ENCODE data around the gene CDC42EP2. TPM values are rescaled to one million over a fixed set of nuclear protein-coding genes. Genes with fewer than 3 reads are reported as not detected.
A peak's percentile ranks its signal among the peaks of the same experiment; 100 is the strongest.

The CDC42EP2 gene
- total and polyA plus RNA-seq, 2 of the 13 experiments (the other 11 are each of a cell fraction or from before 2014, with no cell fraction given) = 2.3 to 7.1 TPM

GRCh38 chr11:65315204-65315865, 669 bp downstream of the CDC42EP2 start (continued):
- TF ChIP-seq, protein P1, sequence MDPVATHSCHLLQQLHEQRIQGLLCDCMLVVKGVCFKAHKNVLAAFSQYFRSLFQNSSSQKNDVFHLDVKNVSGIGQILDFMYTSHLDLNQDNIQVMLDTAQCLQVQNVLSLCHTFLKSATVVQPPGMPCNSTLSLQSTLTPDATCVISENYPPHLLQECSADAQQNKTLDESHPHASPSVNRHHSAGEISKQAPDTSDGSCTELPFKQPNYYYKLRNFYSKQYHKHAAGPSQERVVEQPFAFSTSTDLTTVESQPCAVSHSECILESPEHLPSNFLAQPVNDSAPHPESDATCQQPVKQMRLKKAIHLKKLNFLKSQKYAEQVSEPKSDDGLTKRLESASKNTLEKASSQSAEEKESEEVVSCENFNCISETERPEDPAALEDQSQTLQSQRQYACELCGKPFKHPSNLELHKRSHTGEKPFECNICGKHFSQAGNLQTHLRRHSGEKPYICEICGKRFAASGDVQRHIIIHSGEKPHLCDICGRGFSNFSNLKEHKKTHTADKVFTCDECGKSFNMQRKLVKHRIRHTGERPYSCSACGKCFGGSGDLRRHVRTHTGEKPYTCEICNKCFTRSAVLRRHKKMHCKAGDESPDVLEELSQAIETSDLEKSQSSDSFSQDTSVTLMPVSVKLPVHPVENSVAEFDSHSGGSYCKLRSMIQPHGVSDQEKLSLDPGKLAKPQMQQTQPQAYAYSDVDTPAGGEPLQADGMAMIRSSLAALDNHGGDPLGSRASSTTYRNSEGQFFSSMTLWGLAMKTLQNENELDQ (CRISPR knock-in tag; IDR thresholded peaks at IDR 0.05; ENCODE audit: borderline replicate concordance) = no peak
- TF ChIP-seq POLR2A (IDR thresholded peaks at IDR 0.05; ENCODE audit: insufficient read depth in 1 of 2, low read depth in 2 of 2, low read length in 2 of 2) (no peak), TCF7L2 (IDR thresholded peaks at IDR 0.05; ENCODE audit: low read depth, low read length) (no peak), RCOR2 (CRISPR knock-in tag; IDR thresholded peaks at IDR 0.05) (no peak; the same call in 1 of the 2 replicates), EHMT2 (IDR thresholded peaks at IDR 0.05; ENCODE audit: borderline replicate concordance, low read depth, low read length) (no peak), ADNP (CRISPR knock-in tag; IDR thresholded peaks at IDR 0.05) (no peak), JUNB (CRISPR knock-in tag; IDR thresholded peaks at IDR 0.05; ENCODE audit: borderline replicate concordance) (no peak), HOXD1 (CRISPR knock-in tag; IDR thresholded peaks at IDR 0.05) (no peak; the same call in 1 of the 2 replicates), ZNF180 (CRISPR knock-in tag; IDR thresholded peaks at IDR 0.05; ENCODE audit: borderline replicate concordance, low read depth) (no peak), NFIB (CRISPR knock-in tag; IDR thresholded peaks at IDR 0.05; ENCODE audit: borderline replicate concordance) (no peak), ATF1 (CRISPR knock-in tag; IDR thresholded peaks at IDR 0.05) (no peak), FOXA1 (IDR thresholded peaks at IDR 0.05) (no peak), FOXA1 (CRISPR knock-in tag; IDR thresholded peaks at IDR 0.05) (0 out of 2 replicates have a peak, but pooled peaks have one; percentile 8), PHF21A (CRISPR knock-in tag; IDR thresholded peaks at IDR 0.05) (peak; percentile 61; the same call in 1 of the 2 replicates)
- TF ChIP-seq, protein P2, sequence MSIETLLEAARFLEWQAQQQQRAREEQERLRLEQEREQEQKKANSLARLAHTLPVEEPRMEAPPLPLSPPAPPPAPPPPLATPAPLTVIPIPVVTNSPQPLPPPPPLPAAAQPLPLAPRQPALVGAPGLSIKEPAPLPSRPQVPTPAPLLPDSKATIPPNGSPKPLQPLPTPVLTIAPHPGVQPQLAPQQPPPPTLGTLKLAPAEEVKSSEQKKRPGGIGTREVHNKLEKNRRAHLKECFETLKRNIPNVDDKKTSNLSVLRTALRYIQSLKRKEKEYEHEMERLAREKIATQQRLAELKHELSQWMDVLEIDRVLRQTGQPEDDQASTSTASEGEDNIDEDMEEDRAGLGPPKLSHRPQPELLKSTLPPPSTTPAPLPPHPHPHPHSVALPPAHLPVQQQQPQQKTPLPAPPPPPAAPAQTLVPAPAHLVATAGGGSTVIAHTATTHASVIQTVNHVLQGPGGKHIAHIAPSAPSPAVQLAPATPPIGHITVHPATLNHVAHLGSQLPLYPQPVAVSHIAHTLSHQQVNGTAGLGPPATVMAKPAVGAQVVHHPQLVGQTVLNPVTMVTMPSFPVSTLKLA (IDR thresholded peaks at IDR 0.05) = no peak
- TF ChIP-seq, protein P3, sequence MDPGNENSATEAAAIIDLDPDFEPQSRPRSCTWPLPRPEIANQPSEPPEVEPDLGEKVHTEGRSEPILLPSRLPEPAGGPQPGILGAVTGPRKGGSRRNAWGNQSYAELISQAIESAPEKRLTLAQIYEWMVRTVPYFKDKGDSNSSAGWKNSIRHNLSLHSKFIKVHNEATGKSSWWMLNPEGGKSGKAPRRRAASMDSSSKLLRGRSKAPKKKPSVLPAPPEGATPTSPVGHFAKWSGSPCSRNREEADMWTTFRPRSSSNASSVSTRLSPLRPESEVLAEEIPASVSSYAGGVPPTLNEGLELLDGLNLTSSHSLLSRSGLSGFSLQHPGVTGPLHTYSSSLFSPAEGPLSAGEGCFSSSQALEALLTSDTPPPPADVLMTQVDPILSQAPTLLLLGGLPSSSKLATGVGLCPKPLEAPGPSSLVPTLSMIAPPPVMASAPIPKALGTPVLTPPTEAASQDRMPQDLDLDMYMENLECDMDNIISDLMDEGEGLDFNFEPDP (CRISPR knock-in tag; conservative IDR thresholded peaks at IDR 0.05) = no peak
- TF ChIP-seq, protein P4, sequence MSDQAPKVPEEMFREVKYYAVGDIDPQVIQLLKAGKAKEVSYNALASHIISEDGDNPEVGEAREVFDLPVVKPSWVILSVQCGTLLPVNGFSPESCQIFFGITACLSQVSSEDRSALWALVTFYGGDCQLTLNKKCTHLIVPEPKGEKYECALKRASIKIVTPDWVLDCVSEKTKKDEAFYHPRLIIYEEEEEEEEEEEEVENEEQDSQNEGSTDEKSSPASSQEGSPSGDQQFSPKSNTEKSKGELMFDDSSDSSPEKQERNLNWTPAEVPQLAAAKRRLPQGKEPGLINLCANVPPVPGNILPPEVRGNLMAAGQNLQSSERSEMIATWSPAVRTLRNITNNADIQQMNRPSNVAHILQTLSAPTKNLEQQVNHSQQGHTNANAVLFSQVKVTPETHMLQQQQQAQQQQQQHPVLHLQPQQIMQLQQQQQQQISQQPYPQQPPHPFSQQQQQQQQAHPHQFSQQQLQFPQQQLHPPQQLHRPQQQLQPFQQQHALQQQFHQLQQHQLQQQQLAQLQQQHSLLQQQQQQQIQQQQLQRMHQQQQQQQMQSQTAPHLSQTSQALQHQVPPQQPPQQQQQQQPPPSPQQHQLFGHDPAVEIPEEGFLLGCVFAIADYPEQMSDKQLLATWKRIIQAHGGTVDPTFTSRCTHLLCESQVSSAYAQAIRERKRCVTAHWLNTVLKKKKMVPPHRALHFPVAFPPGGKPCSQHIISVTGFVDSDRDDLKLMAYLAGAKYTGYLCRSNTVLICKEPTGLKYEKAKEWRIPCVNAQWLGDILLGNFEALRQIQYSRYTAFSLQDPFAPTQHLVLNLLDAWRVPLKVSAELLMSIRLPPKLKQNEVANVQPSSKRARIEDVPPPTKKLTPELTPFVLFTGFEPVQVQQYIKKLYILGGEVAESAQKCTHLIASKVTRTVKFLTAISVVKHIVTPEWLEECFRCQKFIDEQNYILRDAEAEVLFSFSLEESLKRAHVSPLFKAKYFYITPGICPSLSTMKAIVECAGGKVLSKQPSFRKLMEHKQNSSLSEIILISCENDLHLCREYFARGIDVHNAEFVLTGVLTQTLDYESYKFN (CRISPR knock-in tag; conservative IDR thresholded peaks at IDR 0.05) = peak; percentile 50
- TF ChIP-seq, protein P5, sequence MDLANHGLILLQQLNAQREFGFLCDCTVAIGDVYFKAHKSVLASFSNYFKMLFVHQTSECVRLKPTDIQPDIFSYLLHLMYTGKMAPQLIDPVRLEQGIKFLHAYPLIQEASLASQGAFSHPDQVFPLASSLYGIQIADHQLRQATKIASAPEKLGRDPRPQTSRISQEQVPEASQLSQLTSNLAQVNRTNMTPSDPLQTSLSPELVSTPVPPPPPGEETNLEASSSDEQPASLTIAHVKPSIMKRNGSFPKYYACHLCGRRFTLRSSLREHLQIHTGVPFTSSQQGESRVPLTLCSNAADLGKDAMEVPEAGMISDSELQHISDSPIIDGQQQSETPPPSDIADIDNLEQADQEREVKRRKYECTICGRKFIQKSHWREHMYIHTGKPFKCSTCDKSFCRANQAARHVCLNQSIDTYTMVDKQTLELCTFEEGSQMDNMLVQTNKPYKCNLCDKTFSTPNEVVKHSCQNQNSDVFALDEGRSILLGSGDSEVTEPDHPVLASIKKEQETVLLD (CRISPR knock-in tag; IDR thresholded peaks at IDR 0.05; ENCODE audit: low read depth) = no peak
- TF ChIP-seq, protein P6, sequence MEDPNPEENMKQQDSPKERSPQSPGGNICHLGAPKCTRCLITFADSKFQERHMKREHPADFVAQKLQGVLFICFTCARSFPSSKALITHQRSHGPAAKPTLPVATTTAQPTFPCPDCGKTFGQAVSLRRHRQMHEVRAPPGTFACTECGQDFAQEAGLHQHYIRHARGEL (CRISPR knock-in tag; IDR thresholded peaks at IDR 0.05) = no peak
